GM19239 (cell line): ENCODE results near the gene KCNB1.

Source experiments
- DNase-seq: peaks from one replicate; pipeline ENCODE4 v3.0.0; 2011; ENCODE audit warnings: low spot score; ENCODE audit not compliant: insufficient read length
- FAIRE-seq: peaks from 2 replicates; lab custom pipeline; 2011; peaks lifted over from hg19 to GRCh38; lab: Jason Lieb, UNC

KCNB1 gene

GRCh38 chr20:49482621-49483017 lies at the start of gene KCNB1:
KCNB1 (minus strand) TSS chr20:49482668; CDS start chr20:49482480, 188 bp downstream.
- FAIRE-seq: no peak
- peak; percentile 44 for DNase-seq

GRCh38 chr20:49529470-49529869 lies 47.0 kb upstream of the KCNB1 start:
- no peak for FAIRE-seq

GRCh38 chr20:49526568-49526967 lies 44.1 kb upstream of the KCNB1 start:
- FAIRE-seq (no peak), DNase-seq (no peak)

More at GRCh38 chr20:49529470-49529869, 47.0 kb upstream of the KCNB1 start:
- no peak for DNase-seq

- FAIRE-seq (no peak), DNase-seq (no peak)
Measured at GRCh38 chr20:49526056-49526455, 43.6 kb upstream of the KCNB1 start.

- FAIRE-seq (no peak), DNase-seq (no peak)
Measured at GRCh38 chr20:49523767-49524360, 41.4 kb upstream of the KCNB1 start.

GRCh38 chr20:49521356-49521755 lies 38.9 kb upstream of the KCNB1 start:
- DNase-seq (no peak), FAIRE-seq (no peak)

- DNase-seq (no peak), FAIRE-seq (no peak)
Measured at GRCh38 chr20:49519777-49520359, 37.4 kb upstream of the KCNB1 start.

GRCh38 chr20:49519212-49519712 lies 36.8 kb upstream of the KCNB1 start:
- no peak for DNase-seq
- no peak for FAIRE-seq

- DNase-seq (no peak), FAIRE-seq (no peak)
Measured at GRCh38 chr20:49518576-49518975, 36.1 kb upstream of the KCNB1 start.

- no peak for FAIRE-seq
Measured at GRCh38 chr20:49517805-49518100, 35.3 kb upstream of the KCNB1 start.

GRCh38 chr20:49516916-49517804 lies 34.7 kb upstream of the KCNB1 start:
- FAIRE-seq: no peak
- no peak for DNase-seq

More at GRCh38 chr20:49517805-49518100, 35.3 kb upstream of the KCNB1 start:
- no peak for DNase-seq

- no peak for DNase-seq
- no peak for FAIRE-seq
Measured at GRCh38 chr20:49515586-49515985, 33.1 kb upstream of the KCNB1 start.

- FAIRE-seq (no peak), DNase-seq (no peak)
Measured at GRCh38 chr20:49513517-49513916, 31.0 kb upstream of the KCNB1 start.

GRCh38 chr20:49513009-49513408 lies 30.5 kb upstream of the KCNB1 start:
- DNase-seq (no peak), FAIRE-seq (no peak)

GRCh38 chr20:49511788-49512525 lies 29.5 kb upstream of the KCNB1 start:
- DNase-seq (no peak), FAIRE-seq (no peak)

GRCh38 chr20:49510562-49511122 lies 28.2 kb upstream of the KCNB1 start:
- DNase-seq (no peak), FAIRE-seq (no peak)

- FAIRE-seq (peak; percentile 18), DNase-seq (no peak)
Measured at GRCh38 chr20:49508435-49509199, 26.1 kb upstream of the KCNB1 start.

- DNase-seq (no peak), FAIRE-seq (no peak)
Measured at GRCh38 chr20:49507741-49508434, 25.4 kb upstream of the KCNB1 start.

GRCh38 chr20:49505518-49505917 lies 23.1 kb upstream of the KCNB1 start:
- DNase-seq: no peak
- FAIRE-seq: no peak
